ENCODE measurements around the gene DOCK9. TPM values are rescaled to one million over a fixed set of nuclear protein-coding genes. Genes with fewer than 3 reads are reported as not detected.

DOCK9 gene
- total and polyA plus RNA-seq, 2 experiments from 2014 or later = 8.5 to 57.7 TPM

DNA sequence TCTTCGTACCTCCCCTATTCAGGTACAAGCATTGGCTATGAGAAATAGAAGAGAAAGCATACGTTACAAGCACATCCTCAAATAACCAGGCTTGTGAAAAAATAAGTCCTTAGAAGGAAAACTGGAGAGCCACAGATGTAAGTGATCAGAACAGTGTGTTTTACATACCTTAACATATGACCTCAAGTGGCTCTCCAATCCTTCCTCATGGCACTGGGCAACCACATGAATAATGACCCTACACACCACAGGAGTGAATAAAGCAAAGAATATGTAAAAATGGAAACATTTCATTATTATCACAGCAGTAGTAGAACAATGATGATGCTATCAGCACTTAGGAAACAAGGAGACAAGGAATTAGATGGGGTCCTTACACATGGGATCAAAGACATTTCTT lies 96.5 kb downstream of the DOCK9 start:
- DNase-seq (ENCODE audit: low spot score) (no peak), ATAC-seq (no peak)
- H3K4me2 ChIP-seq = no peak overlapping the region
- TF ChIP-seq, protein P1, sequence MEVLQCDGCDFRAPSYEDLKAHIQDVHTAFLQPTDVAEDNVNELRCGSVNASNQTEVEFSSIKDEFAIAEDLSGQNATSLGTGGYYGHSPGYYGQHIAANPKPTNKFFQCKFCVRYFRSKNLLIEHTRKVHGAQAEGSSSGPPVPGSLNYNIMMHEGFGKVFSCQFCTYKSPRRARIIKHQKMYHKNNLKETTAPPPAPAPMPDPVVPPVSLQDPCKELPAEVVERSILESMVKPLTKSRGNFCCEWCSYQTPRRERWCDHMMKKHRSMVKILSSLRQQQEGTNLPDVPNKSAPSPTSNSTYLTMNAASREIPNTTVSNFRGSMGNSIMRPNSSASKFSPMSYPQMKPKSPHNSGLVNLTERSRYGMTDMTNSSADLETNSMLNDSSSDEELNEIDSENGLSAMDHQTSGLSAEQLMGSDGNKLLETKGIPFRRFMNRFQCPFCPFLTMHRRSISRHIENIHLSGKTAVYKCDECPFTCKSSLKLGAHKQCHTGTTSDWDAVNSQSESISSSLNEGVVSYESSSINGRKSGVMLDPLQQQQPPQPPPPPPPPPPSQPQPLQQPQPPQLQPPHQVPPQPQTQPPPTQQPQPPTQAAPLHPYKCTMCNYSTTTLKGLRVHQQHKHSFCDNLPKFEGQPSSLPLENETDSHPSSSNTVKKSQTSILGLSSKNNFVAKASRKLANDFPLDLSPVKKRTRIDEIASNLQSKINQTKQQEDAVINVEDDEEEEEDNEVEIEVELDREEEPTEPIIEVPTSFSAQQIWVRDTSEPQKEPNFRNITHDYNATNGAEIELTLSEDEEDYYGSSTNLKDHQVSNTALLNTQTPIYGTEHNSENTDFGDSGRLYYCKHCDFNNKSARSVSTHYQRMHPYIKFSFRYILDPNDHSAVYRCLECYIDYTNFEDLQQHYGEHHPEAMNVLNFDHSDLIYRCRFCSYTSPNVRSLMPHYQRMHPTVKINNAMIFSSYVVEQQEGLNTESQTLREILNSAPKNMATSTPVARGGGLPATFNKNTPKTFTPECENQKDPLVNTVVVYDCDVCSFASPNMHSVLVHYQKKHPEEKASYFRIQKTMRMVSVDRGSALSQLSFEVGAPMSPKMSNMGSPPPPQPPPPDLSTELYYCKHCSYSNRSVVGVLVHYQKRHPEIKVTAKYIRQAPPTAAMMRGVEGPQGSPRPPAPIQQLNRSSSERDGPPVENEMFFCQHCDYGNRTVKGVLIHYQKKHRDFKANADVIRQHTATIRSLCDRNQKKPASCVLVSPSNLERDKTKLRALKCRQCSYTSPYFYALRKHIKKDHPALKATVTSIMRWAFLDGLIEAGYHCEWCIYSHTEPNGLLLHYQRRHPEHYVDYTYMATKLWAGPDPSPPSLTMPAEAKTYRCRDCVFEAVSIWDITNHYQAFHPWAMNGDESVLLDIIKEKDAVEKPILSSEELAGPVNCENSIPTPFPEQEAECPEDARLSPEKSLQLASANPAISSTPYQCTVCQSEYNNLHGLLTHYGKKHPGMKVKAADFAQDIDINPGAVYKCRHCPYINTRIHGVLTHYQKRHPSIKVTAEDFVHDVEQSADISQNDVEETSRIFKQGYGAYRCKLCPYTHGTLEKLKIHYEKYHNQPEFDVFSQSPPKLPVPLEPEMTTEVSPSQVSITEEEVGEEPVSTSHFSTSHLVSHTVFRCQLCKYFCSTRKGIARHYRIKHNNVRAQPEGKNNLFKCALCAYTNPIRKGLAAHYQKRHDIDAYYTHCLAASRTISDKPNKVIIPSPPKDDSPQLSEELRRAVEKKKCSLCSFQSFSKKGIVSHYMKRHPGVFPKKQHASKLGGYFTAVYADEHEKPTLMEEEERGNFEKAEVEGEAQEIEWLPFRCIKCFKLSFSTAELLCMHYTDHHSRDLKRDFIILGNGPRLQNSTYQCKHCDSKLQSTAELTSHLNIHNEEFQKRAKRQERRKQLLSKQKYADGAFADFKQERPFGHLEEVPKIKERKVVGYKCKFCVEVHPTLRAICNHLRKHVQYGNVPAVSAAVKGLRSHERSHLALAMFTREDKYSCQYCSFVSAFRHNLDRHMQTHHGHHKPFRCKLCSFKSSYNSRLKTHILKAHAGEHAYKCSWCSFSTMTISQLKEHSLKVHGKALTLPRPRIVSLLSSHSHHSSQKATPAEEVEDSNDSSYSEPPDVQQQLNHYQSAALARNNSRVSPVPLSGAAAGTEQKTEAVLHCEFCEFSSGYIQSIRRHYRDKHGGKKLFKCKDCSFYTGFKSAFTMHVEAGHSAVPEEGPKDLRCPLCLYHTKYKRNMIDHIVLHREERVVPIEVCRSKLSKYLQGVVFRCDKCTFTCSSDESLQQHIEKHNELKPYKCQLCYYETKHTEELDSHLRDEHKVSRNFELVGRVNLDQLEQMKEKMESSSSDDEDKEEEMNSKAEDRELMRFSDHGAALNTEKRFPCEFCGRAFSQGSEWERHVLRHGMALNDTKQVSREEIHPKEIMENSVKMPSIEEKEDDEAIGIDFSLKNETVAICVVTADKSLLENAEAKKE (CRISPR knock-in tag; IDR thresholded peaks at IDR 0.05) = no peak
- no peak for TF ChIP-seq JUNB (IDR thresholded peaks at IDR 0.05; ENCODE audit: unreplicated experiment)
- TF ChIP-seq, protein P2, sequence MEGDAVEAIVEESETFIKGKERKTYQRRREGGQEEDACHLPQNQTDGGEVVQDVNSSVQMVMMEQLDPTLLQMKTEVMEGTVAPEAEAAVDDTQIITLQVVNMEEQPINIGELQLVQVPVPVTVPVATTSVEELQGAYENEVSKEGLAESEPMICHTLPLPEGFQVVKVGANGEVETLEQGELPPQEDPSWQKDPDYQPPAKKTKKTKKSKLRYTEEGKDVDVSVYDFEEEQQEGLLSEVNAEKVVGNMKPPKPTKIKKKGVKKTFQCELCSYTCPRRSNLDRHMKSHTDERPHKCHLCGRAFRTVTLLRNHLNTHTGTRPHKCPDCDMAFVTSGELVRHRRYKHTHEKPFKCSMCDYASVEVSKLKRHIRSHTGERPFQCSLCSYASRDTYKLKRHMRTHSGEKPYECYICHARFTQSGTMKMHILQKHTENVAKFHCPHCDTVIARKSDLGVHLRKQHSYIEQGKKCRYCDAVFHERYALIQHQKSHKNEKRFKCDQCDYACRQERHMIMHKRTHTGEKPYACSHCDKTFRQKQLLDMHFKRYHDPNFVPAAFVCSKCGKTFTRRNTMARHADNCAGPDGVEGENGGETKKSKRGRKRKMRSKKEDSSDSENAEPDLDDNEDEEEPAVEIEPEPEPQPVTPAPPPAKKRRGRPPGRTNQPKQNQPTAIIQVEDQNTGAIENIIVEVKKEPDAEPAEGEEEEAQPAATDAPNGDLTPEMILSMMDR (conservative IDR thresholded peaks at IDR 0.05; ENCODE audit: low read depth in 2 of 2) = no peak
- TF ChIP-seq NANOG (IDR thresholded peaks at IDR 0.05; ENCODE audit: borderline replicate concordance) = no peak
- TF ChIP-seq ZNF331 (CRISPR knock-in tag; IDR thresholded peaks at IDR 0.05; ENCODE audit: low read depth) = no peak
- TF ChIP-seq, protein P3, sequence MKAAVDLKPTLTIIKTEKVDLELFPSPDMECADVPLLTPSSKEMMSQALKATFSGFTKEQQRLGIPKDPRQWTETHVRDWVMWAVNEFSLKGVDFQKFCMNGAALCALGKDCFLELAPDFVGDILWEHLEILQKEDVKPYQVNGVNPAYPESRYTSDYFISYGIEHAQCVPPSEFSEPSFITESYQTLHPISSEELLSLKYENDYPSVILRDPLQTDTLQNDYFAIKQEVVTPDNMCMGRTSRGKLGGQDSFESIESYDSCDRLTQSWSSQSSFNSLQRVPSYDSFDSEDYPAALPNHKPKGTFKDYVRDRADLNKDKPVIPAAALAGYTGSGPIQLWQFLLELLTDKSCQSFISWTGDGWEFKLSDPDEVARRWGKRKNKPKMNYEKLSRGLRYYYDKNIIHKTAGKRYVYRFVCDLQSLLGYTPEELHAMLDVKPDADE (IDR thresholded peaks at IDR 0.05) = no peak
- no peak for TF ChIP-seq EZH2 (IDR thresholded peaks at IDR 0.05; ENCODE audit: low read depth, unreplicated experiment)
- TF ChIP-seq ZNF114 (CRISPR knock-in tag; IDR thresholded peaks at IDR 0.05) = no peak
- Mint-ChIP-seq H3K27ac (no peak overlapping the region), H3K36me3 (ENCODE audit: low read depth) (peaks cover 3% of the 10 kb centered on the region), H3K4me1 (peaks cover 10% of the 10 kb centered on the region), H3K9me3 (no peaks in the 10 kb centered on the region), H3K27me3 (ENCODE audit: insufficient read depth, low read depth, poor library complexity) (no peaks in the 10 kb centered on the region), H3K4me3 (no peak overlapping the region)
- H3K27me3 ChIP-seq (ENCODE audit: insufficient read depth) = no peaks in the 10 kb centered on the region
- H2AFZ ChIP-seq = no peak overlapping the region
- no peaks in the 10 kb centered on the region for H3F3A ChIP-seq (replicated peaks; ENCODE audit: low read depth)
- no peak overlapping the region for H3K4me3 ChIP-seq
- H3K27ac ChIP-seq (ENCODE audit: low read depth) = no peak overlapping the region
- peaks cover 2% of the 10 kb centered on the region; the same call in 1 of the 2 replicates for H3K4me1 ChIP-seq (ENCODE audit: insufficient read depth)
- H3K79me2 ChIP-seq (replicated peaks; ENCODE audit: insufficient read depth) = no peaks in the 10 kb centered on the region
- no peaks in the 10 kb centered on the region for H3K9me2 ChIP-seq (ENCODE audit: insufficient read depth)
- H3K36me3 ChIP-seq (ENCODE audit: insufficient read depth) = peaks cover 11% of the 10 kb centered on the region
- H4K20me1 ChIP-seq (replicated peaks; ENCODE audit: insufficient read depth) = no peaks in the 10 kb centered on the region
